HG03280 (cell line): ENCODE data around the gene TMEM131.
"Not testable (repeated sequence)": the region's sequence is repeated elsewhere in the genome, so short reads cannot be mapped to it uniquely, and the experiment has no call there.

ENCODE experiments used
- ATAC-seq: cut with Tn5 transposase; IDR thresholded peaks from one replicate; pipeline ENCODE4 v1.9.1; 2021; ENCODE audit warnings: mild to moderate bottlenecking, moderate library complexity; ENCODE audit not compliant: unreplicated experiment

Gene TMEM131

DNA sequence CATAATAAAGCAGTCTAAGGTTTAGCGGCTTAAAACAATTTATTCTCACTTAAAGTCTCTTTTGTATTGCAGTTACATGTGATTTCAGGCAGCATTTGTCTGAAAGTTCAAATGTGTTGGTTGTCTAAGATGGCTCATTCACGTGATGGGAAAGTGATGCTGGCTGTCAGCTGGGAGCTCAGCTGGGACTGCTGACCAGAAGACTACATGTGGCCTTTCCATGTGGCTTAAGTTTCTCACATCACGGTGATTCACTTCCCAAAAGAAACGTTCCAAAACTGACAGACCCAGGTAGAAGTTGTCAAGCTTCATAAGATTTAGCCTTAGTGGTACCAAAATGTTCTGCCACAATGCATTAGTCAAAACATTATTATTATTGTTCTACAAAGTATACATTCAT, 76.9 kb downstream of the TMEM131 start:
- ATAC-seq: no peak

DNA sequence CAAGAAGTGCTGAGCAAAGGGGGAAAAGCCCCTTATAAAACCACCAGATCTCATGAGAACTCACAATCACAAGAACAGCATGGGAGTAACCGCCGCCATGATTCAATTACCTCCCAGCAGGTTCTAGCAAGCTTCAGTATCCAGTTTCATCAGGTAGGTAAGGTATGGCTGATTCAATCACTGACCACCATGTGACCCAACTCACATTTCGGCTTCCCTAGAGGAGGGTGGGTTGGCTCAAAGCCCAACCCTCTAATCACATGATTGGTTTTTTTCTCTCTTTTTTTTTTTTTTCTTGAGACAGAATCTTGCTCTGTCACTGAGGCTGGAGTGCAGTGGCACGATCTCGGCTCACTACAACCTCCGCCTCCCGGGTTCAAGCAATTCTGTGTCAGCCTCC, 78.1 kb downstream of the TMEM131 start:
- ATAC-seq: not testable (repeated sequence)

DNA sequence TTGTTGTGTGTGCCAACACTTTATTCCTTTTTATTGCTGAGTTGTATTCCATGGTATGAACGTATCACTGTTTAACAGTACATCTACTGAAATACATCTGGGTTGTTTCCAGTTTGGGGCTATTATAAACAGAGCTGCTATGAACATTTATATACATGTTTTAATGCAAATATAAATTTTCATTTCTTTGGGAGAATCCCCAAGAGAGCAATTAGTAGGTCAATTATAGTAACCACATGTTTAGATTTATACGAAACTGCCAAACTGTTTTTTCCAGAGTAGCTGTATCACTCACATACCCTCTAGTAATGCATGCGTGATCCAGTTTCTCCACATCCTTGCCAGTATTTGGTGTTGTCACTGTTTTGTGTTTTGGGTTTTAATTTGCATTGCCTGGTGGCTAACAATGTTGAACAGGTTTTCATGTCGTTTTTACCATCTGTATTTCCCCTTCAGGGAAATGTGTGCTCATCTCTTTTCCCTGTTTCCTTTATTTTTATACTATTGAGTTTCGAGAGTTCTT, 81.0 kb downstream of the TMEM131 start:
- no peak for ATAC-seq

DNA sequence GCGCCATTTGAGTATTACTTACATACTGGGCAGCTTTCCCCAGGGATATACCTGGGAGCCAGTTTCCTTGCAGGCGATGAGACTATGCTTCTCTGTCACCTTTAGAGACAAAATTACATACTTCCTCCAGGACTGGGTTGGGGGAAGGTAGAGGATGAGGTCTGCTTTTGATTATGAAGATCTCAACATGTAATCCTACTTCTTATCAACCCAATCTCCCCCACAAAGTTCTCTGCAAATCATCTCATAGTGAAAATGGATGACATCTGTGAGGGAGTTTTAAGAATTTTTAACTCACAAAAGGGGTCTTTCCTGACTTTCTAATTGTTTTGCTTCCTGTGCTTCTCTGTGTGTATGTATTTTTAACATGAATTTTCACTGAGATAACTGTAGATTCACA, 81.9 kb downstream of the TMEM131 start:
- no peak for ATAC-seq

DNA sequence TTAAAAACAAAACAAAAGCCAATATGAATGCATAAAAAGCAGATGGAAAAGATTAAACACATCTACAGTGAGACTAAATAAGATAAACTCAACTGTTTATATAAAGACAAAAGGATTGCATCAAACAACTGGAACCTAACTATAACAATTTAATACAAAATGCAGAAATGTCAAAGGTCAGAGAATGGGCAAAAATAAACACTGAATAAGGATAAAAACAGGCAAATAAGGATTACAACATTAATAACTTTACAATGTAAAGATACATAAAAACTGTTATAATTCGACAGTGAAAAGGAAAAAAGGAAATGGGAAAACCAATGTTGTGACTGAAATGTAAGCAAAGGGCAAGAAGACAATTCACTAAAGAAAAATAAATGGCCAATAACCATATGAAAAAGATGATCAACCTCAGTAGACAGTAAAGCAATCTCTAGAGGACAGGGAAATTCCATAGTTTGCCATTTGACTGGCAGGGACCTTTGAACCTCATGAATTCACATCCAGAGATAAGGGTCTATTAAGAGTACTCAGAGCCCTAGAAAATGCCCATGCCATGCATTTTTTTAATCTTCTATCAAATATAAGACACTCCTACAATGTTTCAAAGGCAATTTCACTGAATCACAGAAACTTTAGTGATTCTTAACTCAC, 83.7 kb downstream of the TMEM131 start:
- no peak for ATAC-seq

DNA sequence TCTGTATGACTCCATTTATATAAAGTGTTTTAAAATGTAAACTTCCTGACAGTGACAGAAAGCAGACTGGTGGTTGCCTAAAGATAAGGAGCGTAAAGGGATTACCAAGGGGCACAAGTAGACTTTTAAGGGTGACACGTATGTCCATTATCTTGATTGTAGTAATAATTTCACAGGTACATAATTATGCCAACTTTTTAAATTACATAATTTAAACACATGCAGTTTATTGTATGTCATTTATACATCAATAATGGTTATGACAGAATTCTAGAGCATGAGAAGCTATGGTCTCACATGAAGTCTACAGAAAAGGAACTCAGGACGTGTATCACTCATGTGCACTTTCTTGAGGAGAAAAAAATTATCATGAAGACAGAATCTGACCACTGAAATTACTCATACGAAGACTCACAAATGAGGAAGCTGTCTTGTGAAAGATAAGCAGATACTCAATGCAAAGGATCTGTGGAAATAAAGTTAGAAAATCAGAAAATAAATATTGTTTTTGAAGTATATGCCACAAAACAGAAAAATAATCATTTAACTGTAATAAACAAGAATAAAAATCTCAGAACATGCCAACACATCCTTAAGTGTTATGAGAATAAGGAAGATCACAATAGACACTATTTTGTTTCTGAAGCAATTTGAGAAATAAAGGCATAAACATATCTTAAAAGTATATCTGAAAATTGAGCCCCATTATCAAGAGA, 84.4 kb downstream of the TMEM131 start:
- peak; percentile 63 for ATAC-seq

DNA sequence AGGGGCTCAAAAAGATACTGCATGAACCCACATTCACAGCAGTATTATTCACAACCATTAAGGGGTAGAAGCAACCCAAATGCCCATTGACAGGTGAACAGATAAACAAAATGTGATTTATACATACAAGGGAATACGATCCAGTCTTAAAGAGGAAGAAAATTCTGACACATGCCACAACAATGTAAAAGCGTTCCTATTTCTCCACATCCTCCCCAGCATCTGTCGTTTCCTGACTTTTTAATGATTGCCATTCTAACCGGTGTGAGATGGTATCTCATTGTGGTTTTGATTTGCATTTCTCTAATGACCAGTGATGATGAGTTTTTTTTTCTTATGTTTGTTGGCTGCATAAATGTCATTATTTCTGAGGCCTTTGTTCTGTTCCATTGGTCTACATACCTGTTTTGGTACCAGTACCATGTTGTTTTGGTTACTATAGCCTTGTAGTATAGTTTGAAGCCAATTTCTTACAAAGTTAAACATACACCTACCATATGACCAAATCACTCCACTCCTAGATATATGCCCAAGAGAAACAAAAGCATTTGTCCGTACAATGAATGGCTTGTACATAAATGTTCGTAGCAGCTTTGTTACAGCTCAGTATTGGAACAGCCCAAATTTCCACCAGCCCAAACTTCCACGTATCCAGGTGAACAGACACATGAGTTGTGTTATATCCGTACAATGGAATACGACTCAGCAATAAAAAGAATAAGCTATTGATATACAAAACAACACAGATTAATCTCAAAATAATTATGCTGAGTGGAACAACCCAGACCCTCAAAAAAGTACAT, 85.1 kb downstream of the TMEM131 start:
- ATAC-seq: no peak

DNA sequence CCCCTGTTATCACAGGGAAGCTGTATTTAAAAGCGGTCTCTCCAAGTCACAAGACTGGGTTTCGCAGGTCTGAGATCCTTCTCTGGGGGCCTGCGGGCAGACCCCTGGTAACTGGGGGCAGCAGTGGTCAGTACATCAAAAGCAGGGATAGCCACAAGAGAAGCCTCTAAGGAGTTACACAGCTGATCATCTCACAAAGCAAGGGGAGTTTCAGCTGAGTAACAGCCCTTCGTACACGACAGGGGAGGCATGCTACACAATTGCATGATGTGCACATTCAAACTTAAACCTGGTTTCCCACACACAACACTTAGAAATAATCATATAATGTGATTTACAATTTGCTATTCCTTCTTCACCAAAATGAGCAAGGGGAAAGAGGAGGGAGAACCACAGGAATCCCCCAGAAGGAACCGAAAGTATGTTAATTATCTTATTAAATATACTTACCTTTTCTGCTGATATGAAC, 87.5 kb downstream of the TMEM131 start:
- ATAC-seq: no peak

DNA sequence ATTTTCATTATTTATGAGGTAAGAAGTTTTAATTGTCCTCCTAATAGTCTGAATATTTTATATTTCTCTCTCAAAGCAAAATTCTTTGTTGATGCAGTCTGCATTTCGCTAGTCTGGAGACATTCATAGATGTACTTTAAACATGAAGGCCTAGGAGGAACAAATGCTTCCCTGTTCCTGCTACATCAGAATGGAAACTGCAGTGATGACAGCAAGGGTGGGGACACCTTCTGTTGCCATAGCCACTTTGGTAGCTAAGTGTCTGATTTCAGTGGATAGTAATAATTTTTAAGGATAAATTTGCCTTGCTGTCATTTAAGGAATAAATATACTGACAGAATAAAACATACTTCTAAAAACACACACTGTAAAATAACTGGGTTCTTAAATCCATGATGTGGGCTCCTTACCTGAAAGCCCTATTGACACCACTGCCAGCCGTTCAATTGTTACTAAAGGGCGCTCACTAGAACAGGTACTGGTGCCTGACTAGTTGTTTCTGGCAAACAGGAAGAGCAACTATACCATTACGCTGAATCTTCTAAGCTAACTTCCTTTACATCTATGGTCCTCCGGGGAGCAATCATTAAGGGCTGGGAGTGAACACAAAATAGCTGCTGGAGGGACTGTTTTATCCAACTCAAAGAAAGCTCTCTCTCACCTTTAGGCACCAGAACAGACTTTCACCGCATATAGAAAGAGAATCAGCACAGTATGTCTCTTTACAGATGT, 88.2 kb downstream of the TMEM131 start:
- no peak for ATAC-seq

DNA sequence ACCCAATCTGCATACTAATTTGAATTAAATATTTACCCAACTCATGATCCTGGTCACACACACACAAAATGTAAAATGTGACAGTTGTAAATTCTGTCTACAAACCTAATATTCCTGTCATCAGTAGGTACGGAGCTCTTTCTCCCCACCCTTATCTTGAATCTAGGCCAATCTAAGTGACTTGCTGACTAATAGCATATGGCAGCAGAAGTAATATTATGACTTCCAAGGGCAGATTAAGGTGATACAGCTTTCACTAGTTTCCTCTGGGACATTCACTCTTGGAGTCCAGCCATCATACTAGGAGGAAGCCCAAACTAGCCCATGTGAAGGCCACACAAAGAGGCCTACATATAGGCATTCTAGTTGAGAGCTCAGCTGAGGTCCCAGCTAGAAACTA, 89.4 kb downstream of the TMEM131 start:
- ATAC-seq: no peak

DNA sequence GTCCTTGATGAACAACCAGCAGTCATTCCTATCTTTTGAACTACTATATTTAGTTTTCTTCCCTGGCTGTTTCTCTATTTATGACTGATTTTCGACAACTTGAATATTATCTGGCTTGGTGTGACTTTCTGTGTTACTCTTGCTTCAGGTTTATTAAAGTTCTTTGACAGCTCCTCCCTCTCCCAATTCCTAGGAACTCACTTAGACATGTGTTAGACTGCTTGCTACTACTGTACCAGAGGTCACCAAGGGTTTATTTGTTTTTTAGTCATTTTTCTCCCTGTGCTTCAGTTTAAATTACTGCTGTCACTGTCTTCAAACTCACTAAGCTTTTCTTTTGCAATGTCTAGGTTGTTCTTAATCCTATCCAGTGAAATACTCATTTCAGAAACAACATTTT, 90.5 kb downstream of the TMEM131 start:
- no peak for ATAC-seq

DNA sequence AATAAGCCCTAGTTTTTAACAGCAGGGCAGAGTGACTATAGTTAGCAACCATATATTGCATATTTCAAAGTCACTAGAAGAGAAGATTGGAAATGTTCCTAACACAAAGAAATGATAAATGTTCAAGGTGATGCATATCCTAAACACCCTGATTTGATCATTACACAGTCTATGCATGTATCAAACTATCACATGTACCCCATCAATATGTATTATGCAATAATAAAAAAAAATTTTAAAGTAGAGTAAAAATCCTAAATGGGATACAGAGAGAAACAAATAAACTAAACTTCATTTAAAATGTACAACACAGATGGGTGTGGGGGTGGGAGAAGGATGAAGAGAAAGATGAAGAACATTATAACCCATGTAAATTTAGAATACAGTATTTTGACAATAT, 93.9 kb downstream of the TMEM131 start:
- ATAC-seq: no peak

DNA sequence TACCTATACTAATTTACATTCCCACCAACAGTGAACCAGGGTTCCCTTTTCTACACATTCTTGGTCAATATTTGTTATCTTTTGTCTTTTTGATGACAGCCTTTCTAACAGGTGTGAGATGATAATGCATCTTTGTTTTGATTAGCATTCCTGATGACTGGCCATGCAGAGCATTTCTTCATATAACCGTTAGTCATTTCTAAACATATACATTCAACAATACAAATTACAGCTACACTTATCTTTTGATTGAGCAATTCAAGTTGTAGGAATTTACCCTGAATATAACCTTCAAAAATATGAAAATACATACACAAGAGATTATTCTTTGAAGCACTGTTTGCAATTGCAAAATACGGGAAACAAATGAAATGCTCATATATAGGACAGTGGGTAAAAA, 94.9 kb downstream of the TMEM131 start:
- ATAC-seq: no peak

DNA sequence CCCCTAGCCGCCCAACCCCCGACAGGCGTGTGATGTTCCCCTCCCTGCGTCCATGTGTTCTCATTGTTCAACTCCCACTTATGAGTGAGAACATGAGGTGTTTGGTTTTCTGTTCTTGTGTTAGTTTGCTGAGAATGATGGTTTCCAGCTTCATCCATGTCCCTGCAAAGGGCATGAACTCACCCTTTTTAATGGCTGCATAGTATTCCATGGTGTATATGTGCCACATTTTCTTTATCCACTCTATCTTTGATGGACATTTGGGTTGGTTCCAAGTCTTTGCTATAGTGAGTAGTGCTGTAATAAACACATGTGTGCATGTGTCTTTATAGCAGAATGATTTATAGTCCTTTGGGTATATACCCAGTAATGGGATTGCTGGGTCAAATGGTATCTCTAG, 102.7 kb downstream of the TMEM131 start:
- not testable (repeated sequence) for ATAC-seq

DNA sequence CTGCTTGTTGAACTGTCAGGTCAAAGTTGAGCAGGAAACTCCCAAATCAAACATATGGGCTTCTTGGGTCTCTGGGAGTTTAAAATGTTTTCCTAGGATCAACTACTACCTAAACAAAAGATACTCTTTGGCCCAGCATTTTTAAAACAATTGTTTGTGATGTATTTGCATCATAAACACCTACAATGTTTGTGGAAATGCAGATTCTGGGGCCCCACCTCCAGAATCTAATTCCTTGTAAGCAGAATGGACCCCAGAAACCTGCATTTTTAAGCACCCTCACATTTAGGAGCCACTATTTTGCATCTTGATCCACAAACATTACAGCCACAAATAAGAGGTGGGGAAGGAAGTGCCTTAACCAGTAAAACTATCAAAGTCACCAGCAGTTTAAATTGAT, 104.1 kb downstream of the TMEM131 start:
- ATAC-seq: no peak

DNA sequence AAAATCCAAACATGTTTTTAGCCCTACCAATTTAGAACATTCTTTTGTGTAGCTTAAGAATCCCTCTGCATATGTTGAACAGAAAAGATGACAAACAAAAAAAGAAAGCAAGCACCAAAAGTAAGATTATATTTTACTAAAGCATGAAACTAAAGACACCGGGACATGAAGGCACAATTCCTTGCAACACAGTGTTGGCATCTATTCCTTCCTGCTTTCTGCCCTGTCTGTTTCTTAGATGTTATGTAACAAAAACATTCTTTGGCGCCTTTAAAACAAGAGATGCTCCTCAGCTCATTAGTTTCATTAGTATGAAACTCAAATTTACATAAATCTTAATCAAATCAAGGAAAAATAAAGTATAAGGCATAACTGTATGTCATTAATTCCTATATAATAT, 106.6 kb downstream of the TMEM131 start:
- no peak for ATAC-seq

DNA sequence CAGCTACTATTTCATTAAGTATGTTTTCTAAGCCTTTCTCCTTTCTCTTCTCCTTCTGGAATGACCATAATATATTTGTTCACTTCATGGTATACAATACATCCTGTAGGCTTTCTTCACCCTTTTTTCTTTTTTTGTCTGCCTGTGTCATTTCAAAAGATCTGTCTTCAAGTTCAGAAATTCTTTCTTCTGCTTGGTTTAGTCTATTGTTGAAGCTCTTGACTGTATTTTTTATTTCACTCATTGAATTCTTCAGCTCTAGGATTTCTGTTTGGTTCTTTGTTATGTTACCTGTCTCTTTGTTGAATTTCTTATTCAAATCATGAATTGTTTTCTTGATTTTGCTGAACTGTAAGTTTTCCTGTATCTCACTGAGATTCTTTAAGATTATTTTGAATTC, 109.9 kb downstream of the TMEM131 start:
- ATAC-seq: no peak

DNA sequence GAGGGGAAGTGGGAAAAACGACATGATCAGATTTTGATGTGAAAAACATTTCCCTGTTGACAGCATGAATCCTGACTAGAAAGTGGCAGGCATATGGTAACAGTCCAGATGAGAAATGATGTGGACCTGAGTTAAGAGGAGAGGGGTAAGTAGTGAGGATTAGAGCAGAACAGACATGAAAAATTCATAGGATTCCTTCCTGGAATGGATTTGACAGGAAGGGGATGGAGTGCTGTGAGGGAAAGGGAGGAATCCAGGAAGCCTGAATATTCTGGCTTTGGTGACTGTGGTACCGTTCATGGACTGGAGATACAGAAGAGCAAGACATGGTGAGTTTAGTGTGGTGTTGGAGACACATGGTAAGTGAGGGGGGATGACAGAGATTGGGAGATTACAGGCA, 115.4 kb downstream of the TMEM131 start:
- no peak for ATAC-seq

DNA sequence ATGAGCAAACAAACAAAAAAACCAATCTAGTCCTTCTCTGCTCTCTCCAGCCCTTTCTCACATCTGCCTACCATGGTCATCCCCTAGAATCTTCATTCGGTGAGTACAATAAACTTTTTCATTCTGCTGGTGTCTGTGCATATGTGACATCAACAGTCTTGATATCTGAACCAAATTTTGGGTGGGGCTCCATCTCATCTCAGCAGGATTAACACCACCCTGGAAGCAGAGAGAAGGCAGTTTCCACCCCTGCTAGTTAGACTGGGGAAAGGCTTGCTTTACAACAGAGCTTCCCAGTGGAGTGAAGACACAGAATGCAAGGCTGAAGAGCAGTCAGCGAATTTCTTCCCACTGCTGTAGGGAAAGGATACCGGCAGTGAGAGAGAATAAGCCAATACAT, 116.9 kb downstream of the TMEM131 start:
- no peak for ATAC-seq

DNA sequence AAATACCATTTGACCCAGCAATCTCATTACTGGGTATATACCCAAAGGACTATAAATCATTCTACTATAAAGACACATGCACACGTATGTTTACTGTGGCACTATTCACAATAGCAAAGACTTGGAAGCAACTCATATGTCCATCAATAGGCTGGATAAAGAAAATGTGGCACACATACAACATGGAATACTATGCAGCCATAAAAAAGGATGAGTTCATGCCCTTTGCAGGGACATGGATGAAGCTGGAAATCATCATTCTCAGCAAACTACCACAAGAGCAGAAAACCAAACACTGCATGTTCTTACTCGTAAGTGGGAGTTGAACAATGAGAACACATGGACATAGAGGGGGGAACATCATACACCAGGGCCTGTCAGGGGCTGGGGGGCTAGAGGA, 117.4 kb downstream of the TMEM131 start:
- ATAC-seq: not testable (repeated sequence)
